Suprapubic skin (tissue), 4 donors: ENCODE measurements around the gene ZNF146.

Experiments used
- POLR2A ChIP-seq, 2 donors: fragments of 450-650 bp; IDR thresholded peaks; one replicate each; pipeline ENCODE4 v1.6.1; 2017; ENCODE audit warnings: antibody characterized with exemption in 2 of 2, mild to moderate bottlenecking in 2 of 2, moderate library complexity in 2 of 2
- POLR2AphosphoS5 ChIP-seq, 3 donors: sonication (generic); formaldehyde crosslinking; IDR thresholded peaks; one replicate each; pipeline ENCODE4 v1.6.1; 2017; ENCODE audit warnings: antibody characterized with exemption in 3 of 3
- TF ChIP-seq, protein P1 (sequence below), 2 donors: fragments of 200-600 bp in 1 of 2; fragments of 450-650 bp in 1 of 2; sonication (generic) in 1 of 2; IDR thresholded peaks; one replicate each; pipeline ENCODE4 v1.5.1; 2016 to 2019; ENCODE audit warnings: antibody characterized with exemption in 2 of 2, mild to moderate bottlenecking in 1 of 2, moderate library complexity in 1 of 2

GRCh38 chr19:36256853-36257519 lies 42.1 kb downstream of the ZNF146 start:
- TF ChIP-seq, protein P1, sequence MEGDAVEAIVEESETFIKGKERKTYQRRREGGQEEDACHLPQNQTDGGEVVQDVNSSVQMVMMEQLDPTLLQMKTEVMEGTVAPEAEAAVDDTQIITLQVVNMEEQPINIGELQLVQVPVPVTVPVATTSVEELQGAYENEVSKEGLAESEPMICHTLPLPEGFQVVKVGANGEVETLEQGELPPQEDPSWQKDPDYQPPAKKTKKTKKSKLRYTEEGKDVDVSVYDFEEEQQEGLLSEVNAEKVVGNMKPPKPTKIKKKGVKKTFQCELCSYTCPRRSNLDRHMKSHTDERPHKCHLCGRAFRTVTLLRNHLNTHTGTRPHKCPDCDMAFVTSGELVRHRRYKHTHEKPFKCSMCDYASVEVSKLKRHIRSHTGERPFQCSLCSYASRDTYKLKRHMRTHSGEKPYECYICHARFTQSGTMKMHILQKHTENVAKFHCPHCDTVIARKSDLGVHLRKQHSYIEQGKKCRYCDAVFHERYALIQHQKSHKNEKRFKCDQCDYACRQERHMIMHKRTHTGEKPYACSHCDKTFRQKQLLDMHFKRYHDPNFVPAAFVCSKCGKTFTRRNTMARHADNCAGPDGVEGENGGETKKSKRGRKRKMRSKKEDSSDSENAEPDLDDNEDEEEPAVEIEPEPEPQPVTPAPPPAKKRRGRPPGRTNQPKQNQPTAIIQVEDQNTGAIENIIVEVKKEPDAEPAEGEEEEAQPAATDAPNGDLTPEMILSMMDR (IDR thresholded peaks at IDR 0.05): no peak
- TF ChIP-seq POLR2A (IDR thresholded peaks at IDR 0.05) (no peak), POLR2AphosphoS5 (IDR thresholded peaks at IDR 0.05) (no peak)
